ENCODE results near the gene NT5DC3.
A peak's percentile ranks its signal among the peaks of the same experiment; 100 is the strongest.
"Not testable (repeated sequence)": the region's sequence is repeated elsewhere in the genome, so short reads cannot be mapped to it uniquely, and the experiment has no call there.

Gene NT5DC3

DNA sequence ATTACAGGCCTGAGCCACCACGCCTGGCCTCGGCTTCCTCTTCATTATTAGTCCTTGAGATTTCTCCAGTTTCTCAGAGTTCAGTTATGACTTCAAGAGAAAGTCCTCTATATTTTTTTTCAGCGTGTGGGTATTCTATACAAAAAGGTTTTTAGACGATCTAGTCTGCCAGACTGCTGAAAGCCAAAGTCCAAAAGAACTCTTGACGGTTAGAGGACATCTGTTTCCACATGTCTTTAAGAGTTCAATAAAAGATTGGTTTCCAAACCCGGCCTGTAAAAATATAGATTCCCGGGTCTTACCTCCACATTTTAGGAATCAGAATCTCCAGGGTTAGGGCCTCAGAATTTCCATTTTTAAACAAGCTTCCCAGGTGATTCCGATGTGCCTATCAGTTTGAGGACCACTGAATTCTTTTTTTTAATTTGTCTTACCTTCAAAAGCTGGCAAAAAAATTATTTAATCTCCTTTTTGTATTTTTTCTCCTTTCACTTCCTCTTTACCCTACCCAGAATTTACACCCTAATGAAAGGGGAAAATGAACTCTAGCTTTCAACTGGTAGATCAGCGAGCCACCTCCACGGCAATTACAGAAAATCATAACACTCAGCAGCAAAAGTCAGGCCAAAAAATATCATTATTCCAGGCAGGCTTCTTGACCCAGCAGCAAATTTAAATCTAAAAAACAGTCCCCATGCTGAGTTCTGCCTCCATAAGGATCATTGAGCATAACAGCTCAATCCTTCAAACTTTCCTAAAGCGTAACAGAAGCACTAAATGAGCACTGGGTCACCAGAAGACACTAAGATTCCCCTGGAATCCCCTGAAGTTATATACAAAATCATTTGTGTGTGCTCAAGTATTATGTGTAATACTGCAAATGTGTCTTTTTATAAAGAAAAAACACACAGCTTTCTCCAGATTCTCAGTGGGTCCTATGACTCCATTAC lies 8.7 kb downstream of the NT5DC3 start:
- DNase-seq: no peak

- no peak for DNase-seq
Observed at GRCh38 chr12:103830730-103831320, 10.2 kb downstream of the NT5DC3 start.

- no peak for DNase-seq
Observed at GRCh38 chr12:103830025-103830725, 10.9 kb downstream of the NT5DC3 start.

DNA sequence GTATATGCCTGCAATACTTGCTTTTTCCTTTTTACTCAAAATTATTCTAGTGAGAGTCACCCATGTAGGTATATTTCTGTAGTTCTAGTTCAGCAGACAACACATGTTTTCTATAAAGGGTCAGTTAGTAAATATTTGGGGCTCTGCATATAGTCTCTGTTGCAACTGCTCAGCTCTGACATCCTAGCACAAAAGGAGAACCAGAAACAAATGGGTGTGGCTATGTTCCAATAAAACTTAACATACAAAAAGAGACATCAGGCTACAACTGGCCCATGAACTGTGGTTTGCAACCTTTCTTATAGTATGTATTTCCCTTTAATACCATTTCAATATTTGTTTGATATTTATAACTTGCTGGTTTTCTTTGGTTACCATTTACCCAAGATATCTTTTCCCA lies 11.9 kb downstream of the NT5DC3 start:
- peak; percentile 49 to 76 for DNase-seq

GRCh38 chr12:103827911-103828391 lies 13.1 kb downstream of the NT5DC3 start:
- peak; percentile 37 to 64 for DNase-seq

DNA sequence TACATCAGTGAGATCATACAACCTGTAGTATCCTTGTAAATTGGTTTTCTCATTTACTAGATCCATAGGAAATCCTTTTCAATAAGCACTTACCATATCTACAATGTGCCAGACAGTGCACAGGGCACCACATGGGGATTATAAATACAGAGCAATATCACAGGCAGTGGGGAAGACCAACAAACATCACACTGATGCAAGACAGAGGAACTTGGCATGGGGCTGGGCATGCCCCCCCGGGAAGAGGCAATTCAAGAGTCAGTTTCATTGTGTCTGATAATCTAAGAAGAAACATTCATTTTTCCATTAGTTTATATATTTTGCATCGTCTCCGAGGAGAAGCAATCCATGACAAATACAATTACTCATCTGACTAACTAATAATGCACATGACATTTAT lies 16.2 kb downstream of the NT5DC3 start:
- DNase-seq: no peak

- DNase-seq: no peak
Observed at GRCh38 chr12:103824290-103824689, 16.7 kb downstream of the NT5DC3 start.

- no peak for DNase-seq
Observed at GRCh38 chr12:103823871-103824270, 17.2 kb downstream of the NT5DC3 start.

- DNase-seq: no peak
Observed at GRCh38 chr12:103821773-103822172, 19.3 kb downstream of the NT5DC3 start.

DNA sequence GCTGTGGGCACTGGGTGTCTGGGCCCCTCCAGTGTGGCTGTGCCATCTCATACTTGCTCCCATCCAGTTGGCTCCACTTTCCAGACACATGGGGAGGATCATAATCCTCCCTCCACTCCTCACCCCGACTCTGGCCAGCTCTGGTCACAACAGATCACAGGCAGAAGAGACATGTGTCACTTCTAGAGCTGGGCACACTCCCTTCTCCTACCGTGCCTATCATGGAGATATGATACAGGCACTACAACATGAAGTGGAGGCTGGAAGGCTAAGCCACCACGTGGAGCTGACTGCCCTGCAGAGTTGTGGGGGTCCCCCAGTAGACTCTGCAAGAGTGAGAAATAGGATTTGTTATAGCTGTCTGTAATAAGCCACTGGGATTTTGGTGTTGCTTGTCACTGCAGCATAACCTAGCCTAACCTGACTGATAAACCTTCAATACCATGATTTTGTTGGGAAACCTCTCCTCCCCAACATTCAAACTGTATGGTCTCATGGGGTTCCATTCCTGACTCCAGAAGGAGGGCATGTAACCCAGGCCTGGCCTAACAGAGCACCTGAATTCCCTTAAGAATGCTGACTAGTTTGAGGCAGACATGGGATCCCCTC lies 20.0 kb downstream of the NT5DC3 start:
- no peak for DNase-seq

GRCh38 chr12:103820361-103820760 lies 20.7 kb downstream of the NT5DC3 start:
- DNase-seq: no peak

GRCh38 chr12:103819892-103820291 lies 21.1 kb downstream of the NT5DC3 start:
- no peak for DNase-seq

DNA sequence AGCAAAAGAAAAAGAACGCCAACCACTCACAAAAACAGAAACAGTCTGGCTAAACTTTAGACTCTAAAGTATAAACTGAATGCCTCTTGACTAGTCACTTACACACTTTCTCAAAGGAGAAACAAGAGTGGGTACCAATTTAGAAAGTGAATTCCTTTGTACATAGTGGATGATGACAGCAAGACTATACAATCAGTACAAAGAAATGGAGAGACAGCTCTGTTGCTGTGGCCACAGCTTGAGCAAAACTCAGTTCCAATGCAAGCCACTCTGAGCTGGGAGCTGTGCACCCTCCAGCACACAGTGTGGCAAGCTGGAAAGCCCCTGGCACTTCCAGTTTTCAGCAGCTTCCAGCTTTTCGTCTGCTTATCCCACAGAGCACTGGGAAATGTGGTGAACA lies 21.7 kb downstream of the NT5DC3 start:
- no peak for DNase-seq

GRCh38 chr12:103817791-103818190 lies 23.2 kb downstream of the NT5DC3 start:
- DNase-seq: no peak

DNA sequence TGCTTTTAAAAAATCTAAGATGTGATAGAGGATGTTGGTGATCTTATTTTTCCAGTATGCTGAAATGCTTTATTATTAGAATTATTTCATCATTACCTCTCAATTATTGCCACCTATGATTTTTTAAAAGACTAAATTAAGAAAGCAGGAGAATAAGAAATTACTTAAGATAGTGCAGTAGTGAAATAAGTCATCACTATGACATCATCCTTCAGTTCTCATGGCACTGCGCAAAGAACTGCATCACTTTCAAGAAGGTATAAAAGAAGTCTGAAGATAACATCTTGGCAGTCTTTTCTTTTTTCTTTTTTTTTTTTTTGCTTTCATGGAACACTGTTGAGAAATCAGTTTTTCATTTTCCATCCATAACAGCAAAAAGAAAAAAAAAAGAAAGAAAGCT lies 24.4 kb downstream of the NT5DC3 start:
- DNase-seq: no peak

- no peak for DNase-seq
Observed at GRCh38 chr12:103814436-103814835, 26.6 kb downstream of the NT5DC3 start.

GRCh38 chr12:103813949-103814348 lies 27.1 kb downstream of the NT5DC3 start:
- no peak for DNase-seq

DNA sequence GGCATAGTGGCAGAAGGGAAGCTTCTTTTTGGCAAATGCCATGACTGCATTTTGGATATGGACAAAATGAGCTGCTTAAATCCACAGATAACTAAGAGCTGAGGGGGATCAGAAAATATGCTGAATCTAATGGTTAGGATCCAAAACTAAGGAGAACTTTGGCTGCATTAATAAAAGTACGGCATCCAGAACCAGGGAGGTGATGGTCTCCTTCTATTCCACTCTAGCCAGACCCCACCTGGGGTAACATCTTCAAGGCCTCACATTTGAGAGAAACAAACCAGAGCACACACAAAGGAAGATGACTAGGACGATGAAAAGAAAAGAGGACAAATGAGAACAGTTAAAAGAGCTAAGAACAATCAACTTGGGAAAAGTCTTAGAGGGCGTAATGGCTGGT lies 27.6 kb downstream of the NT5DC3 start:
- no peak for DNase-seq

- DNase-seq: no peak
Observed at GRCh38 chr12:103812789-103813188, 28.2 kb downstream of the NT5DC3 start.

GRCh38 chr12:103811791-103812190 lies 29.2 kb downstream of the NT5DC3 start:
- DNase-seq: no peak

GRCh38 chr12:103810111-103810510 lies 30.9 kb downstream of the NT5DC3 start:
- DNase-seq: no peak

GRCh38 chr12:103809639-103810038 lies 31.4 kb downstream of the NT5DC3 start:
- DNase-seq: not testable (repeated sequence)

DNA sequence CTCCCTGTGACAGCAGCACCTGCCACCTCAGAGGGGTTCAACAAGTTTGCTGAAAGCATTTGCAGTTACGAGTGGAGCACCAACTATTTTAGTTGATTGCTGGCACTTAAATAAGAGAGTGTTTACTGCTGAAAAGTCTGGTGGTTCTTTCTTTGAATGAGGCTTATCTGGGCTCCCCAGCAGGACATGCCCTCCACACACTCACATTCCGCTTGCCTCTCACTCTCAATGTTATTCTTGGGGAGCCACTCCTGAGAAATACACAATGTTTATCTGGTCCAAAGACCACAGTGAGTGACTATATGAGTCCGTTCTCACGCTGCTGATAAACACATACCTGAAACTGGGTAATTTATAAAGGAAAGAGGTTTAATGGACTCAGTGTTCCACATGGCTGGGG lies 31.9 kb downstream of the NT5DC3 start:
- DNase-seq: no peak

All from inflammatory macrophage (primary cell).